OCI-LY1 (cell line): ENCODE results near the gene SERPINA1.

ENCODE experiments used
- H2AFZ ChIP-seq: fragments of 200-600 bp; sonication (generic), shearing (Covaris generic); 2 replicates; pipeline ENCODE4 v1.6.0; 2014; ENCODE audit warnings: antibody characterized with exemption, mild to moderate bottlenecking, low read length
- H3F3A ChIP-seq: fragments of 200-600 bp; sonication (generic), shearing (Covaris generic); 2 replicates; pipeline ENCODE4 v1.6.0; 2014; ENCODE audit warnings: mild to moderate bottlenecking, antibody characterized with exemption, low read length, moderate library complexity; ENCODE audit not compliant: insufficient read depth
- H3K27ac ChIP-seq: fragments of 200-600 bp; sonication (generic); 2 replicates; pipeline ENCODE4 v1.5.1; 2014; ENCODE audit warnings: low read length, mixed run types, mild to moderate bottlenecking, low read depth; ENCODE audit not compliant: poor library complexity, severe bottlenecking
- H3K27me3 ChIP-seq: fragments of 200-600 bp; sonication (generic); 2 replicates; pipeline ENCODE4 v1.6.0; 2014; ENCODE audit warnings: antibody characterized with exemption, mild to moderate bottlenecking, low read length, moderate library complexity; ENCODE audit not compliant: insufficient read depth
- H3K36me3 ChIP-seq: fragments of 200-600 bp; sonication (generic); 2 replicates; pipeline ENCODE4 v1.6.1; 2014; ENCODE audit warnings: mild to moderate bottlenecking, antibody characterized with exemption, low read length, moderate library complexity, mixed read lengths; ENCODE audit not compliant: insufficient read depth
- H3K4me1 ChIP-seq: fragments of 200-600 bp; sonication (generic); 2 replicates; pipeline ENCODE4 v1.5.1; 2014; ENCODE audit warnings: mild to moderate bottlenecking, low read length, moderate library complexity; ENCODE audit not compliant: insufficient read depth, severe bottlenecking
- H3K4me2 ChIP-seq: fragments of 200-600 bp; sonication (generic), shearing (Covaris generic); 2 replicates; pipeline ENCODE4 v1.6.1; 2014; ENCODE audit warnings: low read length
- H3K4me3 ChIP-seq: fragments of 200-600 bp; sonication (generic); 2 replicates; pipeline ENCODE4 v1.5.1; 2014; ENCODE audit warnings: low read length, low read depth, mild to moderate bottlenecking, mixed read lengths; ENCODE audit not compliant: poor library complexity, severe bottlenecking
- H3K79me2 ChIP-seq: fragments of 200-600 bp; shearing (Covaris generic); 2 replicates; pipeline ENCODE4 v1.6.1; 2016; ENCODE audit warnings: mixed run types, low read length, mixed read lengths; ENCODE audit not compliant: insufficient read depth
- H3K9ac ChIP-seq: fragments of 200-600 bp; sonication (generic), shearing (Covaris generic); 2 replicates; pipeline ENCODE4 v1.6.1; 2014; ENCODE audit warnings: mild to moderate bottlenecking, low read length, mixed read lengths
- H3K9me2 ChIP-seq: fragments of 200-600 bp; sonication (generic), shearing (Covaris generic); 2 replicates; pipeline ENCODE4 v1.6.1; 2014; ENCODE audit warnings: low read depth, mild to moderate bottlenecking, low read length, mixed read lengths
- H3K9me3 ChIP-seq: fragments of 200-600 bp; shearing (Covaris generic); 2 replicates; pipeline ENCODE4 v1.6.1; 2014; ENCODE audit warnings: low read length, mixed read lengths
- H4K20me1 ChIP-seq: fragments of 200-600 bp; sonication (generic), shearing (Covaris generic); 2 replicates; pipeline ENCODE4 v1.6.0; 2016; ENCODE audit warnings: mild to moderate bottlenecking, low read length; ENCODE audit not compliant: insufficient read depth
- CTCF ChIP-seq: fragments of 200-600 bp; sonication (generic), shearing (Covaris generic); IDR thresholded peaks from 2 replicates; pipeline ENCODE4 v1.5.1; 2017; ENCODE audit warnings: mild to moderate bottlenecking, antibody characterized with exemption, low read length, moderate library complexity, mixed read lengths
- EZH2 ChIP-seq: fragments of 200-600 bp; sonication (generic), shearing (Covaris generic); IDR thresholded peaks from 2 replicates; pipeline ENCODE4 v1.8.0; 2017; ENCODE audit warnings: borderline replicate concordance, mixed run types, mild to moderate bottlenecking, antibody characterized with exemption, low read length, moderate library complexity, mixed read lengths

Gene SERPINA1

GRCh38 chr14:94374749-94375260 lies 13.6 kb downstream of the SERPINA1 start:
- Histone ChIP-seq H3K27ac (no peak overlapping the region), H3K79me2 (no peaks in the 10 kb centered on the region), H3K4me3 (no peak overlapping the region)

GRCh38 chr14:94374116-94374515 lies 14.3 kb downstream of the SERPINA1 start:
- no peaks in the 10 kb centered on the region for H3F3A ChIP-seq
- TF ChIP-seq CTCF (no peak), EZH2 (no peak)
- no peaks in the 10 kb centered on the region for H3K9me3 ChIP-seq
- no peaks in the 10 kb centered on the region for H3K79me2 ChIP-seq
- H3K9me2 ChIP-seq, result no peaks in the 10 kb centered on the region
- H3K4me3 ChIP-seq, result no peak overlapping the region
- H3K4me2 ChIP-seq, result no peak overlapping the region
- no peaks in the 10 kb centered on the region for H4K20me1 ChIP-seq
- no peaks in the 10 kb centered on the region for H3K36me3 ChIP-seq
- H3K9ac ChIP-seq, result no peak overlapping the region
- H3K27ac ChIP-seq, result no peak overlapping the region
- H2AFZ ChIP-seq, result no peak overlapping the region
- H3K4me1 ChIP-seq, result no peaks in the 10 kb centered on the region
- peaks cover 7% of the 10 kb centered on the region; the same call in 1 of the 2 replicates for H3K27me3 ChIP-seq

More at GRCh38 chr14:94374749-94375260, 13.6 kb downstream of the SERPINA1 start:
- Histone ChIP-seq H2AFZ (no peak overlapping the region), H3K4me2 (no peak overlapping the region), H3K9me2 (no peaks in the 10 kb centered on the region), H3K36me3 (no peaks in the 10 kb centered on the region), H3K4me1 (no peaks in the 10 kb centered on the region), H3K9ac (no peak overlapping the region), H4K20me1 (no peaks in the 10 kb centered on the region), H3F3A (no peaks in the 10 kb centered on the region), H3K9me3 (no peaks in the 10 kb centered on the region), H3K27me3 (peaks cover 9% of the 10 kb centered on the region; the same call in 1 of the 2 replicates)
- TF ChIP-seq EZH2 (no peak), CTCF (no peak)

- H3K9ac ChIP-seq, result no peak overlapping the region
- no peaks in the 10 kb centered on the region for H3K79me2 ChIP-seq
- H3K36me3 ChIP-seq, result no peaks in the 10 kb centered on the region
- no peak overlapping the region for H3K4me3 ChIP-seq
- no peaks in the 10 kb centered on the region for H3F3A ChIP-seq
- no peaks in the 10 kb centered on the region for H3K9me2 ChIP-seq
- H3K4me1 ChIP-seq, result no peaks in the 10 kb centered on the region
- no peaks in the 10 kb centered on the region for H4K20me1 ChIP-seq
- no peak overlapping the region for H3K4me2 ChIP-seq
- no peak overlapping the region for H2AFZ ChIP-seq
- H3K27ac ChIP-seq, result no peak overlapping the region
- H3K9me3 ChIP-seq, result no peaks in the 10 kb centered on the region
- no peak for TF ChIP-seq CTCF
- H3K27me3 ChIP-seq, result peaks cover 7% of the 10 kb centered on the region; the same call in 1 of the 2 replicates
Observed at GRCh38 chr14:94373708-94374107, 14.7 kb downstream of the SERPINA1 start.
